GM12878 (cell line): ENCODE results near the gene MAPK8IP3. TPM values are rescaled to one million over a fixed set of nuclear protein-coding genes. Genes with fewer than 3 reads are reported as not detected.

ENCODE experiments used
- ATAC-seq: fragments of 200-7000 bp; cut with Tn5 transposase; 3 replicates; pipeline ENCODE4 v1.9.1; 2020; ENCODE audit warnings: mild to moderate bottlenecking, moderate library complexity
- BruUV-seq: library from RNA; stranded (reverse); fragments of 400-500 nt; replicated peaks from 2 replicates; lab custom pipeline; 2021; lab: Mats Ljungman, UMichigan
- CTCF ChIA-PET: fragments of 300-600 bp; sonication (Branson Sonifier 250); formaldehyde crosslinking; extraction: SDS; loops from one replicate; lab custom pipeline; 2021; ENCODE audit warnings: inconsistent platforms; lab: Yijun Ruan, JAX
- POLR2A ChIA-PET: fragments of 350-600 bp; formaldehyde crosslinking; extraction: SDS; loops from one replicate; lab custom pipeline; 2021; ENCODE audit warnings: inconsistent platforms; lab: Charles Lee
- RAD21 ChIA-PET: fragments of 300-600 bp; sonication (Branson Sonifier 250); formaldehyde crosslinking; loops from one replicate; lab custom pipeline; 2023; ENCODE audit warnings: antibody characterized with exemption; ENCODE audit not compliant: unreplicated experiment; lab: Charles Lee
- SMC1A ChIA-PET: fragments of 300-600 bp; sonication (Branson Sonifier 250); formaldehyde crosslinking; loops from one replicate; lab custom pipeline; 2023; ENCODE audit not compliant: unreplicated experiment, uncharacterized antibody; lab: Charles Lee
- DNase-seq: peaks from one replicate; pipeline ENCODE4 v3.0.0-alpha.2; 2011; ENCODE audit warnings: low read depth, low spot score
- FAIRE-seq: peaks from 3 replicates; lab custom pipeline; 2011; peaks lifted over from hg19 to GRCh38; lab: Jason Lieb, UNC
- H2AFZ ChIP-seq: 2 replicates; pipeline ENCODE4 v1.6.0; 2011; ENCODE audit warnings: low read depth, low read length, control low read depth; ENCODE audit not compliant: control insufficient read depth
- H3K27ac ChIP-seq: 2 replicates; pipeline ENCODE4 v1.5.1; 2011; ENCODE audit warnings: control low read depth; ENCODE audit not compliant: control insufficient read depth, insufficient read depth
- H3K27me3 ChIP-seq, 2 experiments: replicated peaks in 1 of 2; 2 replicates each; pipeline versions ENCODE4 v1.6.0 to v1.6.1; 2011; ENCODE audit warnings: low read length in 1 of 2; ENCODE audit not compliant: control insufficient read depth in 2 of 2, insufficient read depth in 2 of 2
- H3K36me3 ChIP-seq, 2 experiments: 2 replicates each; pipeline ENCODE4 v1.5.1; 2011; ENCODE audit warnings: low read length in 1 of 2; ENCODE audit not compliant: control insufficient read depth in 2 of 2, insufficient read depth in 2 of 2
- H3K4me1 ChIP-seq: 2 replicates; pipeline ENCODE4 v1.6.1; 2011; ENCODE audit warnings: mild to moderate bottlenecking, low read length, moderate library complexity, mixed read lengths; ENCODE audit not compliant: control insufficient read depth, insufficient read depth
- H3K4me2 ChIP-seq: 2 replicates; pipeline ENCODE4 v1.6.0; 2011; ENCODE audit warnings: control low read depth; ENCODE audit not compliant: control insufficient read depth, insufficient read depth
- H3K4me3 ChIP-seq: fragments of 200-600 bp; sonication (generic); 2 replicates; pipeline ENCODE4 v1.5.1; 2016
- H3K79me2 ChIP-seq: 2 replicates; pipeline ENCODE4 v1.6.0; 2011; ENCODE audit warnings: low read length; ENCODE audit not compliant: control insufficient read depth, insufficient read depth
- H3K9ac ChIP-seq: 2 replicates; pipeline ENCODE4 v1.8.0; 2011; ENCODE audit warnings: low read length, control low read depth, mixed read lengths; ENCODE audit not compliant: control insufficient read depth, insufficient read depth
- H3K9me3 ChIP-seq: replicated peaks from 3 replicates; pipeline ENCODE4 v1.5.1; 2011; ENCODE audit warnings: mild to moderate bottlenecking, low read length; ENCODE audit not compliant: control insufficient read depth, insufficient read depth
- H4K20me1 ChIP-seq: 2 replicates; pipeline ENCODE4 v1.6.0; 2011; ENCODE audit not compliant: control insufficient read depth, insufficient read depth
- EED ChIP-seq: sonication (generic); IDR thresholded peaks from 2 replicates; pipeline ENCODE4 v1.6.1; 2016; ENCODE audit warnings: antibody characterized with exemption, low read depth
- IKZF2 ChIP-seq, 2 experiments: fragments of 450-650 bp; IDR thresholded peaks; 2 replicates each; pipeline ENCODE4 v1.6.1; 2017; ENCODE audit warnings: mild to moderate bottlenecking in 2 of 2, moderate library complexity in 2 of 2
- MYC ChIP-seq: IDR thresholded peaks from 2 replicates; pipeline ENCODE4 v1.6.1; 2011; ENCODE audit warnings: mild to moderate bottlenecking, low read length, moderate library complexity, inconsistent platforms; ENCODE audit not compliant: insufficient read depth, insufficient replicate concordance, insufficient read length, severe bottlenecking
- PAX8 ChIP-seq: fragments of 450-650 bp; IDR thresholded peaks from 2 replicates; pipeline ENCODE4 v1.6.1; 2017; ENCODE audit warnings: mild to moderate bottlenecking, moderate library complexity
- SIX5 ChIP-seq: IDR thresholded peaks from 2 replicates; pipeline ENCODE4 v1.6.1; 2011; ENCODE audit warnings: mild to moderate bottlenecking, low read depth, low read length, moderate library complexity; ENCODE audit not compliant: severe bottlenecking
- STAT3 ChIP-seq: IDR thresholded peaks from 2 replicates; pipeline ENCODE4 v1.6.1; 2011; ENCODE audit warnings: low read depth, low read length, improper control_type of control experiment
- TARDBP ChIP-seq: IDR thresholded peaks from 2 replicates; pipeline ENCODE4 v1.6.1; 2016; ENCODE audit warnings: borderline replicate concordance
- WRNIP1 ChIP-seq: IDR thresholded peaks from 2 replicates; pipeline ENCODE4 v1.6.1; 2011; ENCODE audit warnings: low read depth, low read length, improper control_type of control experiment, borderline replicate concordance
- WGBS: methylation state at CpG from one replicate; pipeline ENCODE4 v1.1.6; 2016; ENCODE audit warnings: low lambda C conversion rate; ENCODE audit not compliant: insufficient replicate concordance, insufficient coverage; ENCODE audit errors: missing lambda C conversion rate; 5-methylcytosine and 5-hydroxymethylcytosine counted together
- in situ Hi-C: fragments of 300-500 bp; cut with MboI; formaldehyde crosslinking; loops from 9 replicates; pipeline ENCODE4 v1.14.3; 2018; ENCODE audit warnings: mixed read lengths
- intact Hi-C: fragments of 100-400 bp; cut with micrococcal nuclease; formaldehyde crosslinking; loops from one replicate; pipeline ENCODE4 v1.14.2; 2022; ENCODE audit not compliant: unreplicated experiment
- polyA plus RNA-seq, 11 experiments: library from polyadenylated mRNA; depleted of rRNA in 4 of 11; unstranded in 6 of 11; stranded (reverse) in 5 of 11; fragments of >200 nt; fragmentation: Nextera tagmentation in 4 of 11; fragmentation: Illumina TruSeq in 1 of 11; extraction: Ambion mirVana in 4 of 11; extraction: Trizol in 1 of 11; gene quantifications; 1 replicate in 1 of 11; 2 replicates in 10 of 11; pipeline versions ENCODE4 v1.2.1 to v1.2.3, GENCODE V29; 2011 to 2016; ENCODE audit warnings: inconsistent platforms in 2 of 11, missing spikeins in 2 of 11, low read depth in 1 of 11
- total RNA-seq, 4 experiments: library from RNA; depleted of rRNA in 3 of 4; stranded (reverse); fragments of >200 nt in 3 of 4; fragmentation: Illumina TruSeq in 1 of 4; extraction: Trizol in 1 of 4; gene quantifications; 2 replicates each; pipeline versions ENCODE4 v1.2.1 to v1.2.3, GENCODE V29; 2013 to 2021

MAPK8IP3 gene
- total and polyA plus RNA-seq, 10 of the 15 experiments (the other 5 are each of a cell fraction or from before 2014, with no cell fraction given): 0.06 to 67.9 (median 18.2) TPM

- H3K4me3 ChIP-seq: no peak overlapping the region
- no peak overlapping the region for H3K4me2 ChIP-seq
- no peaks in the 10 kb centered on the region for H3K79me2 ChIP-seq
- no peaks in the 10 kb centered on the region for H3K27me3 ChIP-seq
- no peak overlapping the region for H3K9ac ChIP-seq
- H4K20me1 ChIP-seq: no peaks in the 10 kb centered on the region
- 97% methylated on average over 20 of the region's 20 CpGs for WGBS
- ChIA-PET SMC1A (no interaction called here), RAD21 (no interaction called here), POLR2A (no interaction called here), CTCF (no interaction called here)
- no peak overlapping the region for H2AFZ ChIP-seq
- no peaks in the 10 kb centered on the region for H3K4me1 ChIP-seq
- intact Hi-C loops (no loop called here), in situ Hi-C loops (no loop called here)
- no TSS peak for BruUV-seq
- TF ChIP-seq SIX5: no peak
- no peak for TF ChIP-seq MYC
- H3K36me3 ChIP-seq: peaks cover 5 to 14% of the 10 kb centered on the region in 2 experiments
- ATAC-seq (no peak), DNase-seq (no peak), FAIRE-seq (no peak)
- no peak overlapping the region for H3K27ac ChIP-seq
- no peaks in the 10 kb centered on the region for H3K9me3 ChIP-seq
These were observed 43.5 kb upstream of the MAPK8IP3 start for GRCh38 chr16:1662543-1662942.

DNA sequence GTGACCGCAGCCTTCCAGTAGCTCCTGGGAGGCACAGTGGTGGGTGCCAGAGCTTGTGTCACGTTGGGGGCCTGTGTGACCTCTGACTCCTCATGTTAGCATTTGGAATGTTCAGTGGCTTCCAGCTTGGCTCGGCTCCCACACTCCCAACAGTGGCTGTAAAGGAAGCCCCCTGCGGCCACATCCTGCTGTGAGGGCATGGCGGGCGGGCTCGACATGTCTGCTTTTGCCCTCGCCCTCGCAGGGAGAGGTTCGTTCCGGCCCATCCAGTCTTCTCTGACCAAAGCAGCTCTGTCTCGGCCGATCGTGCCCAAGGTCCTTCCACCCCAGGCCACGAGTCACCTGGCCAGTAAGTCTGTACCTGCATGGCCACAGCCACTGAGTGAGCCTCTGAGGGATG lies 40.2 kb upstream of the MAPK8IP3 start:
- in situ Hi-C loops: no loop called here
- FAIRE-seq (no peak), DNase-seq (no peak), ATAC-seq (no peak)
- TF ChIP-seq EED: no peak
- TF ChIP-seq IKZF2 (IDR thresholded peaks at IDR 0.05): no peak
- no peak for TF ChIP-seq PAX8
- no peak for TF ChIP-seq STAT3
- TF ChIP-seq TARDBP: no peak
- TF ChIP-seq WRNIP1: no peak
- H2AFZ ChIP-seq: no peak overlapping the region
- SMC1A ChIA-PET: no interaction called here
- H3K9me3 ChIP-seq: no peaks in the 10 kb centered on the region
- POLR2A ChIA-PET: no interaction called here
- H3K27me3 ChIP-seq: no peaks in the 10 kb centered on the region
- no peak overlapping the region for H3K9ac ChIP-seq
- H3K79me2 ChIP-seq: no peaks in the 10 kb centered on the region
- no peak overlapping the region for H3K4me3 ChIP-seq
- H3K36me3 ChIP-seq: peaks cover 5 to 26% of the 10 kb centered on the region in 2 experiments
- CTCF ChIA-PET: no interaction called here
- intact Hi-C loops: no loop called here
- H3K4me2 ChIP-seq: no peak overlapping the region
- H3K4me1 ChIP-seq: no peaks in the 10 kb centered on the region
- 91% methylated on average over 14 of the region's 15 CpGs for WGBS
- no peaks in the 10 kb centered on the region for H4K20me1 ChIP-seq
- BruUV-seq: no TSS peak
- H3K27ac ChIP-seq: no peak overlapping the region
- RAD21 ChIA-PET: no interaction called here
